ENCODE data around the gene TULP4.

GRCh38 chr6:158539881-158540280 is 227.6 kb downstream of the TULP4 start:
- no peak for TF ChIP-seq TSHZ1 (tag by site-specific recombination; IDR thresholded peaks at IDR 0.05; ENCODE audit: borderline replicate concordance)
- no peak for TF ChIP-seq CTCF (tag by site-specific recombination; IDR thresholded peaks at IDR 0.05)
- TF ChIP-seq ZNF518A (tag by site-specific recombination; conservative IDR thresholded peaks at IDR 0.05; ENCODE audit: low read depth): no peak
- TF ChIP-seq SALL2 (tag by site-specific recombination; IDR thresholded peaks at IDR 0.05; ENCODE audit: borderline replicate concordance): no peak
- no peak for TF ChIP-seq ZNF426 (tag by site-specific recombination; IDR thresholded peaks at IDR 0.05)
- TF ChIP-seq ZNF654 (tag by site-specific recombination; IDR thresholded peaks at IDR 0.05; ENCODE audit: low read depth): no peak

All from HEK293 (cell line).